Glomerular visceral epithelial cell (primary cell): ENCODE results near the gene HOXD13.

ENCODE experiments used
- DNase-seq: peaks from one replicate; pipeline ENCODE4 v3.0.0-alpha.2; 2016; ENCODE audit errors: extremely low spot score

HOXD13 gene

DNA sequence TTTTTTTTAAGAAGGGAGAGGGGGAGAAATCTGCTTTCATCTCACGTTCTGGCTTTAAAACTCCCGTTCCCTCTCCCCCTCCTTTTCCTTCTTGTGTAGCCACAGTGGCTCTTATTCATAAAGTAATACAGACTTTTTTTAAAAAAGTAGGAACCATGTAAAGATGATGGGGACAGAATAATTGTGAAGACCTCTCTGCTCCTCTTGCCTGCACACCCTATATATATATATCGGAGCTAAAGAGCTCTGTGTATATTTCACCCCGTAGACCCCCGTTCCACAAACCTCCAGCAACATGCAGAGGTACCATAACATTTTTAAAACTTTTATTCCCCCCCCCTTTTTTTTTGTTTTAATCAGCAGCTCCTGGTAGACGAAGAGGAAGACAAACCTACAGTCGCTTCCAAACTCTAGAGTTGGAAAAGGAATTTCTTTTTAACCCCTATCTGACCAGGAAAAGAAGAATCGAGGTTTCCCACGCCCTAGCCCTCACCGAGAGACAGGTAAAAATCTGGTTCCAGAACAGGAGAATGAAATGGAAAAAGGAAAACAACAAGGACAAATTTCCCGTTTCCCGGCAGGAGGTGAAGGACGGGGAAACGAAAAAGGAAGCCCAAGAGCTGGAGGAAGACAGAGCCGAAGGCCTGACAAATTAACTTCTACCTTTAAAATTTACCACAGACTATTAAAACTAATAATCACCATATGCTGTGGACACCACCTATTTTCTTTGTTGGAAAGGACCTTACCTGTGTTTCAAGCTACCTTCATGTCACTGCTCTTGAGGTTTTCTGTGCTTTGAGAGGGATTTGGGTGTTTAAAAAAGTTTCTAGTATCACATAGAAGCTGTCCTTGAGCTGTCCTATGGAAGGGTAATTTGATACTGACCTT is 38.7 kb downstream of the HOXD13 start:
- DNase-seq: no peak

DNA sequence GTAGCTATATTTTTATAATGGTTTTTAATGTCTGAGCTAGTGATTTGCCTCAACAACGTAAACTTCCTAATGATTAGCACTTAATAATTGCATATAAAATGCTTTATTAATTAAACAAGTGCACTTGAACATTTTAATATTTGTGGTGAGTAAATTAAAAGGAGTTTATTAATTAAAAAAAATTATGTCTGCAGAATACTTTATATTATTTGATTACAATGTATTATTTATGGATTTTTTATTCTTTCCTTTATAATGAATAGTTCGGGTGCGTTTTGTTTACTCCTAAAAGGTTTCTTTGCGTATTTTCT is 39.3 kb downstream of the HOXD13 start:
- no peak for DNase-seq

DNA sequence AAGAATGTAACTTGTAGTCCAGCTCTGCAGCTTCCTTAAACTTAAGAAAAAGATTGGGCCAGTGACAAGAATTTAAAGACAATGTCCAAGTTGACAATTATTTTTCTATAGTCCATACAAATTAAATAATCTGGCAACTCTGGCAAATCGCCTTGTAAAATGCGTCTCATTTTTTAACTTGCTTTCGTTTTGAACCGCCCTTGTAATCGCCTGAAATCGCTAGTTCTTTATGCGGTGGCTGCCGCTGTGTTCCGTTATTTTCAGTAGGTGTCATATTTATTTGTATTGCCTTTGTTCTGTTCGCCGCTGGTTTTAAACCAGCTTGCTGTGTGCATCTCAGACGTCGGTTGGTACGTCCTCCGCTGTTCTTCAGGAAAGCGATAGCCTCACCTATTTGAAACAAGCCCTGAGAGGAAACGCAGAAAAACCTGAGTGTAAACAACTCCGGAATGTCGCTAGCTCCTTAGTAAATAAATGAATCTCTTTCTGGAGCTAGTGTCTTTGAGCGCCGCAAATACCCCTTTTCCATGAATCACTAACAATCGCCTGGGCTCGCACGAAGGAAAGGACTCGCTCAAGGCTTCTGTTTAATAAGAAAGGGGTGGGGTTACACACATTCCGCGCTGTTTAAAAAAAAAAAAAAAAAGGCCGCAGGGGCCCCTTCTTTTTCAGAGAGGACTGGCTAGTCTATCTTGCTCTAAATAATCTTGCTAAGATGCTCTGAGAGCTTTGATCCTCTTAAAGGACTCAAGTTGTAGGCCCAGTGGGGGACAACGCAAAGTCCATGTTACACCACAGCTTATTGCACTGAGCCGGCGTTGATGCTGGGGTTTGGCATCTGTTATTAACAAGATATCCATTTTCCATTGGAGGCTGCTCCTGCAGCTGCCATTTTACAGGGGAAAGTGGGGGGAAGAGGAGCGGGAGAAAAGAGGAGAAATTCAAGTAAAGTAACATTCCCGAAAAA is 40.0 kb downstream of the HOXD13 start:
- DNase-seq: no peak

DNA sequence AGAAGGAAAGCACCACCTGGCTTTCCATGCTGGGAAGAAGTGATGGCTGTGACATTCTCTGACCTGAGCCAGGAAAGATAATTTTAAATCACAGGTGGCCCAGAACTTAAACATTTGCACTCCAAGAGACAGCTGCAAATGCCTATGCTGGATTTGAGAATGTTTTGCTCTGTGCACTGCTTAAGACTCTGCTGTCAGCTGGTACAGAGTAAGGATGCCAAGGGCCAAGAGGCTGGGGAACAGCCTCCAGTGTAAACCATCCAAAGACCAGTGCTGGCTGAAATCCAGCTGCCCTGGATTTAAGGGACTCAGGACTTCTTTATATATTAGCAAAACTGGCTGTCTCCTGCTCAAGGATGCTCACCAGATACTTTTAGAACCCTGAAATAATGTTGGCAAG is 40.9 kb downstream of the HOXD13 start:
- no peak for DNase-seq

DNA sequence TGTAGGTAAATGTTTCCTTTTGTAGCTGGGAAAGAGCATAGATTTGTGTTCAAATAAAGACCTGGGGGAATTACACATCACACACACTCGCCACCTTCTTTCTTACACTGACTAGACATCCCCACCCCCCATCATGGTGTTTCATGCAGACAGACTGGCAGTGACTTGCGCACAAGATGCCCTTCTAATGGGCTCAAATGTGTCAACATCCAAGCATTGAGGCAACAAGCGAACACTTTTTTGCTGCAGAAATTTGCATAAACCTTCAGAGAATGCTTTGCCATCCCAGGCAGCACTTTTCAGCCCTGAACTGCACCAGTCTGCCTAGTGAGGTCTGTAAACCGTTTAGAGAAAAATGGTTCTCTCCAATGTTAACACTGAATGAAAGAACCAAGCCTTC is 41.5 kb downstream of the HOXD13 start:
- DNase-seq: no peak

DNA sequence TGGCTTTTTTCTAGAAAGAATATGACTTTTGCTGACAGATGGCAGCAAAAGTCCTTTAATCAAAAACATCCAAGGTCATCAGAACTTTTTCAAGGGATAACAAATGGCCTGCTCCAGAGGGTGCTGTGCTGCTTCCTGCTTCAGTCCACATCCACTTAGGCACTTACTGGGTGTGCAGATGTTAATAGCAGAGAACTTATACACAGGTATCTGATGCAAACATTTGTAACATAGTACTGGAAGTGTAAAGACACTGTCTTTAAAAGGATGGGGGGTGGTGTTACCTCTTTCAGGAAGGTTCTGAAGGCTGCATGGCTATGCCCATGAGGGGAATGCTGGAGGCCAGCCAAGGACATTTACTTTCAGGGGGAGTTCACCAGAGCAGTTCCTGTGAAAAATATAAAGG is 42.5 kb downstream of the HOXD13 start:
- DNase-seq: peak; percentile 44

DNA sequence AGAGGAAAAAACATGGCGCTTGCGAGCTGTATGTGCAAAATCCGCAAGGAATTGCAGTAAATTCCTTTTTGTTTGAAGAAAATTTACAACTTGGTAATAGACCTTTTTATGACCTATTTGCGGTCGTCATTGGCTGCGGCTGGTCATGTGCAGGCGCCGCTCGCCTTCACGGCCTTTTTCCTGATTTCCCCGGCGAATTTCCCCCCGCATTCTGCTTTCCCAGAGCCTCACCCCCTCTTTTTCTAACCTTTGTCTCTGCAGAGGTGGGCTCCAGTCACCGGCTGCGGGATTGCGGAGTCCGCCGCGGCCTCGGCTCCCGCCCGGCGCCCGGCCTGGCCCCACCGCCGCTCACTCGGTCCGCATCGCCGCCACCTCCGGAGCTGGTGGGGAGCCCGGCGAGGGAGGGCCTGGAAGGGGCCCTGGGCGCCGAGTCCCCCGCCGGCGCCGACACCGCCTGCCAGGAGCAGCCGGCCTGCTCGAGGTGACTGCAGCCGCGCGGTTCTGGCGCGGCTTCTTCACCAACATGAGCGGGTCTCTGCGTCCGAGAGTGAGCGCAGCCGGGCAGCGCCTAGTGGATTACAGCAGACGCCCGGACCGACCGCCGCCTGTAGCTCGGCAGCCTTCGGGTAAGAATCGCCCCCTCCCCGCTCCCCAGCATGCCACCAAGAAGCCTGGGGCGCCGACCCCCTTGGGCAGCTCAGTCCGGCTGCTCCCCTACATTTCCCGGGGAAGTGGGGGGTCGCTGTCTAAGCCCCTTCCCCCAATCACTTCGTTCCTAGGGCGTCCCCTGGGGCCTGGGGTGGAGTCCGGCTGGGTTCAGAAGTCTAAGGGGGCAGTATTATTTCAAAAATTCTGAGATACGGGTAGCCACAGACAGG is 44.1 kb downstream of the HOXD13 start:
- peak; percentile 66 for DNase-seq

DNA sequence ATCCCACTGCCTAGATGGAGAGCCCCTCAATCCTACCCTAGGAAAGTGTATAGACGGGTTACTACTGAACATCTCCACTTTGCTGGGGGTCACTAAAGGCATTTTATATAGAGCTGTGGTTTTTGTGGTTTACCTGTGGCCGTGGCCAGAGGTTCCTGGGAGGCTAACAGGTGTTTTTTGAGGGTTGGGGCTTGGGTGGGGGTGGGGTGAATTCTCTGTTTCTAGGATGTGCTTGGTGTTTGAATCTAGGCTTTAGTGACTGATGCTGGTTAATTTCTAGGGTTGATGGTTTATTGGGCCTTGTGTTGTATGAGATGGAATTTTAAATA is 44.7 kb downstream of the HOXD13 start:
- no peak for DNase-seq

DNA sequence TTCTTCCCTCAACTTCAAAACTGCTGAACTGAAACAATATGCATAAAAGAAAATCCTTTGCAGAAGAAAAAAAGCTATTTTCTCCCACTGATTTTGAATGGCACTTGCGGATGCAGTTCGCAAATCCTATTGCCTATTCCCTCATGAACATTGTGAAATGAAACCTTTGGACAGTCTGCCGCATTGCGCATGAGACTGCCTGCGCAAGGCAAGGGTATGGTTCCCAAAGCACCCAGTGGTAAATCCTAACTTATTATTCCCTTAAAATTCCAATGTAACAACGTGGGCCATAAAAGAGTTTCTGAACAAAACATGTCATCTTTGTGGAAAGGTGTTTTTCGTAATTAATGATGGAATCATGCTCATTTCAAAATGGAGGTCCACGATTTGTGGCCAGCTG is 45.4 kb downstream of the HOXD13 start:
- DNase-seq: no peak

DNA sequence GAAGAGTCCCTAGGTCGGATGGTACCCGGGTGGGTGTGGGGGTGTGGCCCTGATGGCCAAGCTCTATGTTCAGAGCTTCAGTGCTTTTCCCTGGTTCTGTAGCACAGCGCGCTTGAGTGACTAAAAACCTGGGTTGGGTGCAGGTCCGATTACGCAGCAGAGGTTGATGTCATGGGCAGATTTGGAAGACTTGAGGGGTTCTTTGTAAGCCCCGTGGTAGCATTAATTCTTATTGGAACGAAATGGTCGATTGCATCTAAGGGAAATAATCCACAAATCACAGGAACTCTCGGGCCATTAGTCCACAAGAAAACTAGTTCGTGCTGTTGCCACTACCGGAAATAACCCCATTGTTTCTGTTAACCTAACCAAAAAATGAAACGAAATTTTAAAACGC is 46.0 kb downstream of the HOXD13 start:
- no peak for DNase-seq

DNA sequence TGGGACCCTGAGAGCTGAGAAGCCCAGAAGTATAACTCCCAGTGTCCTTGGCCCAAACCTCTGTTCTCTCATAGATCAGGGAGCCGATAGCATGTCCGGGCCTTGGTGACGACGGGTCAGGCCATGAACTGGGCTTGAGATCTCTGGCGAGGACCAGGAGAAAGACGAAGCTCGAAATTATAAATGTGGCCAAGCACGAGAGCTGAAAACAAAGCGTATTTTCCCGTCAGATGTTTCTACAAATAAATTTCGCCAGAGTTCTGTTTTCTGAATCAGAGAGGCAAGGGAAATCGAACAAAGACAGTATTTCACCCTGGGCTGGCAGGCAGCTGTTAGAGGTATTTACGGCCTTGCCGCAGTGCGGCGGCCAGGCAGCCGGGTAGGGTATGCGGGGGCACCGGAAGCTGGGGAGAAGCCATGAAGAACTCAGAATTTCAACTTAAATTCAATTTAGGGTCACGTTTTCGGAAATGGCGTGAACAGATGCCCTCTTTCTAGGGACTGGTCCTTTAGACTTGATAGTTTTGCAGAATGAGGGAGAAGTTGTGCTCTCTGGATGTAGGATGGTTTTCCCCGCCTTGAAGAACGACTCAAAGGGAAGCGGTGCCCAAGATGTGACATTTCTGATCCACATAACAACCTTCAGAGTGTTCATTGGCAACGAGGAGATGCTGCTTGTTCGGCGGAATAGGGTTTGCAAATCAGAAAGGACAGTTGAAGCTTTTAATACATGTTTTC is 46.6 kb downstream of the HOXD13 start:
- DNase-seq: no peak

DNA sequence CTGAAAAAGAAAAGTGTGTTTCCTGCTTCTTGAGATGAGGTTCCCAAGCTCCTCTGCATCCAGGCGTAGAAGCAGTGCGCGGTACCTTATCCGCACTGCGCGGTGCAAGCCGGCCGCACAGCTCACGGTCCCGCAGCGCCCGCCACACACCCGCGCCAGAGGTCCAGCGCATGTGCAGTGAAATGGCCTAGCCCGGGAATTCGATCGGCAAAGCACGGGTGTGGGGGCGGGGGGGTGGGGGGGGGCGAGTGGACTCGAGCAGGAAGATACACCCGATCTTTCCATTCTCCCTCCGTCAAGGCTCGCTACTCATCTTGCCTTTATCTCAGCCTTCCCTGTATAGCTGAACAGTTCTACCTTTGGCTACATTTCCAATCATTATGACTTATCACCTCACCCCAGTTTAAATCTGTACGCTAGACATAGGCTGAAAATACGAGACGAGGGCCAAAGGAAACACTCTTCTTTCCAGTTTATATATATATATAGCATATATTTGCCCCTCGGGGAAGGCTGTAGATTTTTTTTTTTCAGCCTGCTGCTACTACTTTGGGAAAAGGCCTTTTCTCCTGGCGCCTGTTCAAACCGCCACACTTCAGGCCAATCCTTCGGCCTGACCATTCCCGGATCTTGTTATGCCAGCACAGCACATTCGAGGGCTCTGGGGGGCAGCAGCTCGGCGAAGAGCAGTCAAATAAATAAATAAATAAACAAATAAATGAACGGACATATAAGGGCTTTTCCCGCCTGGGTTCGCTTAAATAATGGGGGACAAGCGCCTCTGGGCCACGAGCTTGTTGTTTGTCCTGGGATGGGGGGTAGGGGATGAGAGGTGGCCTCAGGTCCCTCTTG is 47.4 kb downstream of the HOXD13 start:
- DNase-seq: no peak

DNA sequence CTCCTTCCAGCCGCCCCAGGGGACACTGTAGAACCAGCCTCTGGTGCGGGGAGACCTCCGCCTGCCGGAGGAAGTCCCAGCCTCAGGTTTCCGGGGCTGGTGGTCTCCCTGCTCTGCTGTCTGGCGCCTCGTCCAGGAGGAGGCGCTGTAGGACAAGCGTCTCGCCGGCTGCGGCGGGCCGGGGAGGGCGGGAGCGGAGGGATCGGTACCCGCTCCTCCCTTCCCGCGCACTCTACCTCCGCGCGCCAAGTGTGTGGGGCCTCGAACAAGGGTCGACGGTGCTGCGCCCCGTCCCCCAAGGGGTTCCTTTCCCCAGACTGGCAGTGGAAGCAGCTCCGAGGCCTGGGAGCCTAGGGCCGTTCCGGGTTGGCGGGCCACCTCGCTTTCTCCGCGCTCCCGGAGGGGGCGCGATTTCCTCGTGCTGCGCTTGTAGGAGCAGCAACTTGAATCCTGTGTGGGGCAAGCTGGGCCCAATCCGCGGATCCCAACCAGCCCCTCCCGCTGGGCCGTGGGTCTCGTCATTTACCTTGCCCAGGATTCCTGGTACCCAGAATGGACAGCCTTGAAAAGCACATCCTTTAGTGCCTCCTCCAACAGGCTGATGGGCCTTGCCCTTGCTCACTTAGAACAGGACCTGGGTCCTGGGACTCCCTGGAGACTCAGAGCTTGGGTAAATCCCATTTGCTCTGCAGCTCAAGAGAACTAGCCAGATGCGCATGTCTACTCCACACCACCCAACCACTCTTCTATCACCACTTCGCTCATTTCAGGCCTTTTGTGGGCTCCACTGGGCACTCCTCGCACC is 48.2 kb downstream of the HOXD13 start:
- peak; percentile 86 for DNase-seq

DNA sequence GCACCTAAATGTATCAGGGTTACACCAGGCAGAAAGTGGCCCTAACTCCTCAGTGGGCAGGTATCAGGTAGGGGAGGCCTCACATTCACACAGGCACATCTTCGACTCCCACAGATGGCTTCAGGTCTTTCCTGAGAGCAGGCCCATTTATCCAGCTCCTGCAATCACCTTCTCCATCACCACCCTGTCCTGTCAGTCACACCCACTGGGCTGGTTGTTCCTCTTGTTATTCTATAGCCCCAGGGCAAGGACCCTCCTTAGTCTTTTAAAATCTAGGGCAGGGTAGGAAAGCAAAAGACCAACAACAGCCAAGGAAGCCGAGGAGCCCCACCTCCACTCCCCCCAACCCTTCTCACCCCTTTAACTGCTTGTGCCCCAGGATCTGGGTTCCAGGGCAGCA is 49.8 kb downstream of the HOXD13 start:
- DNase-seq: no peak
